ENCODE data around the gene EPHB3.

DNA sequence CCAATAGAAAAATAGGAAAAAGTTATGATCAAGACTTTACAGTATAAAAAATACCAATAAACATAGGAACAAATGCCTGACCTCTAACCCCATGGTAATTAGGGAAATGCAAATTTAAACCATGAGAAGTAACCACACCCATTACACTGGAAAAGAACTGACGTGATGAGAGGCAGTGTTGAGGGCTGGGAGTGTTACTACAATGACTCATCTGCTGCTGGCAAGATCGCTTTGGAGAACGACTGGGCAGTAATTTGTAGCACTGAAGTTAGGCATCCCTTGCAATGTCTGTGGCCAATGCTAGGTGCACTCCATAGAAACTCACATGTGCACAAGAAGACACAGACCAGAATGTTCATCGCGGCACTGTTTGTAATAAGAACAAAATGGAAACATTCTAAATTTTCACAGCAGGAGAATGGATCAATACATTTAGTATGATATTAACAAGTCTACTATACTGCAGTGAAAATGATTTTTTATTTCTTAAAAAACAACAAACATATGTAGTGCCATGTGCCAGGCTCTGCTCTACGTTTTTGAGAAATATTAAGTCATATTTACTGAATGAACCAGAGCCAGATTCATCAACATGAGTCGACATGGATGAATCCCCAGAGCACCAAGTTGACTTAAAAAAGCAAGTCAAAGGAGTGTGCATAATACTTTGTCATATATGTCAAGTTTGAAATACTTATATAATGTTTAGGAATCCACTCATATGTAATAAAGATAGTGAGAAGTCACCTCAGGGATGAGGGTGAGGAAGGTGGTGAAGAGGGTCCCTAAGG lies 37.6 kb upstream of the EPHB3 start:
- TF ChIP-seq, protein P1, sequence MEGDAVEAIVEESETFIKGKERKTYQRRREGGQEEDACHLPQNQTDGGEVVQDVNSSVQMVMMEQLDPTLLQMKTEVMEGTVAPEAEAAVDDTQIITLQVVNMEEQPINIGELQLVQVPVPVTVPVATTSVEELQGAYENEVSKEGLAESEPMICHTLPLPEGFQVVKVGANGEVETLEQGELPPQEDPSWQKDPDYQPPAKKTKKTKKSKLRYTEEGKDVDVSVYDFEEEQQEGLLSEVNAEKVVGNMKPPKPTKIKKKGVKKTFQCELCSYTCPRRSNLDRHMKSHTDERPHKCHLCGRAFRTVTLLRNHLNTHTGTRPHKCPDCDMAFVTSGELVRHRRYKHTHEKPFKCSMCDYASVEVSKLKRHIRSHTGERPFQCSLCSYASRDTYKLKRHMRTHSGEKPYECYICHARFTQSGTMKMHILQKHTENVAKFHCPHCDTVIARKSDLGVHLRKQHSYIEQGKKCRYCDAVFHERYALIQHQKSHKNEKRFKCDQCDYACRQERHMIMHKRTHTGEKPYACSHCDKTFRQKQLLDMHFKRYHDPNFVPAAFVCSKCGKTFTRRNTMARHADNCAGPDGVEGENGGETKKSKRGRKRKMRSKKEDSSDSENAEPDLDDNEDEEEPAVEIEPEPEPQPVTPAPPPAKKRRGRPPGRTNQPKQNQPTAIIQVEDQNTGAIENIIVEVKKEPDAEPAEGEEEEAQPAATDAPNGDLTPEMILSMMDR (IDR thresholded peaks at IDR 0.05) = no peak
- TF ChIP-seq POLR2A (IDR thresholded peaks at IDR 0.05) = no peak
